A673 (cell line): ENCODE data around the gene ITPR1.

ENCODE experiments used
- CTCF ChIP-seq: fragments of 300-800, 200-600 bp; sonication (generic); conservative IDR thresholded peaks from 2 replicates; pipeline ENCODE4 v1.5.1; 2017; ENCODE audit warnings: low read depth, mild to moderate bottlenecking, antibody characterized with exemption, low read length, moderate library complexity, mixed read lengths
- EZH2 ChIP-seq: fragments of 200-600 bp; sonication (generic); IDR thresholded peaks from 2 replicates; pipeline ENCODE4 v1.6.1; 2017; ENCODE audit warnings: borderline replicate concordance, low read depth, mild to moderate bottlenecking, mixed read lengths, antibody characterized with exemption, low read length; ENCODE audit not compliant: poor library complexity, severe bottlenecking

GRCh38 chr3:4765212-4765611 lies 272.1 kb downstream of the ITPR1 start:
- TF ChIP-seq CTCF (no peak), EZH2 (no peak)
